Esophagus muscularis mucosa (tissue), 3 donors: ENCODE results near the gene STARD13.

Experiments
- POLR2A ChIP-seq: fragments of 450-650 bp; IDR thresholded peaks from one replicate; pipeline ENCODE4 v1.6.1; 2017; ENCODE audit warnings: antibody characterized with exemption, moderate library complexity, mild to moderate bottlenecking, low read depth
- POLR2AphosphoS5 ChIP-seq, 2 donors: sonication (generic); formaldehyde crosslinking; IDR thresholded peaks; one replicate each; pipeline ENCODE4 v1.6.1; 2017; ENCODE audit warnings: antibody characterized with exemption in 2 of 2
- TF ChIP-seq, protein P1 (sequence below), 3 experiments: fragments of 200-600 bp in 2 of 3; fragments of 450-650 bp in 1 of 3; sonication (generic) in 2 of 3; IDR thresholded peaks; one replicate each; pipeline ENCODE4 v1.5.1; 2017 to 2019; ENCODE audit warnings: antibody characterized with exemption in 3 of 3, mild to moderate bottlenecking in 2 of 3, moderate library complexity in 1 of 3

DNA sequence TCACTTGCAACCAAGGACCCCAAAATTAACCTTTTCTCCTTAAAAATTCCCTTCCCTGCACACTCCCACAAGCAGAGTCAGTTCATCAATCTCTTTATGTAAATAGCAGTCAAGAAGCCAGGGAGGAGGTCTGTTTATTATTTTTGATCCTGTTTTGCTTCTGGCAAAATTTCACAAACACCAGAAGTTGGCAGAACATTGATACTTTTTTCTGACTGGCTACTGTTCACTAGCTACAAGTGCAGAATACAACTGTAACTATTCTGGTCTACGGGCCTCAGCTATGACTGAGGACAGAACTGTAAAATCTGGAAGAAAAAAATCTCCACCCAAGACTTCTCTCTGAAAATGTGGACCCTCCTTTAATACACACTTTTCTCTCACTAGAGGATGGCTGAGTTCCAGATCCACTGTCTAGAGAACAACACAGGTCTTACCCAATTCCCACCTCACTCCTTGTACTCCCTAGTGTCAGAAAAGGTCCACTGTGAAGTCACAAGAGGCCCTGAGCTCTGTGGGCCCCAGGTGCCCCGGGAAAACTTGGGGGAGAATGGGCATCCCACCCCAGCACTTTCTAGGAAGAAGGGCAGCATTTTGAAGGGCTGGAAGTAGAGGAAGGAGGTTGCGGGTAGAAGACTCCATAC is 14.5 kb downstream of the STARD13 start:
- TF ChIP-seq, protein P1, sequence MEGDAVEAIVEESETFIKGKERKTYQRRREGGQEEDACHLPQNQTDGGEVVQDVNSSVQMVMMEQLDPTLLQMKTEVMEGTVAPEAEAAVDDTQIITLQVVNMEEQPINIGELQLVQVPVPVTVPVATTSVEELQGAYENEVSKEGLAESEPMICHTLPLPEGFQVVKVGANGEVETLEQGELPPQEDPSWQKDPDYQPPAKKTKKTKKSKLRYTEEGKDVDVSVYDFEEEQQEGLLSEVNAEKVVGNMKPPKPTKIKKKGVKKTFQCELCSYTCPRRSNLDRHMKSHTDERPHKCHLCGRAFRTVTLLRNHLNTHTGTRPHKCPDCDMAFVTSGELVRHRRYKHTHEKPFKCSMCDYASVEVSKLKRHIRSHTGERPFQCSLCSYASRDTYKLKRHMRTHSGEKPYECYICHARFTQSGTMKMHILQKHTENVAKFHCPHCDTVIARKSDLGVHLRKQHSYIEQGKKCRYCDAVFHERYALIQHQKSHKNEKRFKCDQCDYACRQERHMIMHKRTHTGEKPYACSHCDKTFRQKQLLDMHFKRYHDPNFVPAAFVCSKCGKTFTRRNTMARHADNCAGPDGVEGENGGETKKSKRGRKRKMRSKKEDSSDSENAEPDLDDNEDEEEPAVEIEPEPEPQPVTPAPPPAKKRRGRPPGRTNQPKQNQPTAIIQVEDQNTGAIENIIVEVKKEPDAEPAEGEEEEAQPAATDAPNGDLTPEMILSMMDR (IDR thresholded peaks at IDR 0.05): no peak
- no peak for TF ChIP-seq POLR2AphosphoS5 (IDR thresholded peaks at IDR 0.05)
- no peak for TF ChIP-seq POLR2A
